Activated CD8-positive, alpha-beta T cell treated with anti-CD3 and anti-CD28 coated beads, Interleukin-2, amount 10 ng/mL, durations not matched to agents 7 days and 5 days (primary cell): ENCODE results near the gene GNAS-AS1. TPM values are rescaled to one million over a fixed set of nuclear protein-coding genes. Genes with fewer than 3 reads are reported as not detected.

ENCODE experiments used
- ATAC-seq: fragments of 150-1000 bp; cut with Tn5 transposase; one replicate; pipeline ENCODE4 v1.10.0; 2021; ENCODE audit warnings: moderate library complexity
- CTCF ChIA-PET: fragments of 350-600 bp; sonication (Branson Sonifier 250); formaldehyde crosslinking; loops from one replicate; lab custom pipeline; 2021; ENCODE audit warnings: antibody characterized with exemption; lab: Charles Lee
- POLR2A ChIA-PET: fragments of 350-600 bp; sonication (Branson Sonifier 250); formaldehyde crosslinking; loops from one replicate; lab custom pipeline; 2021; ENCODE audit warnings: antibody characterized with exemption; lab: Charles Lee
- DNase-seq: peaks from one replicate; pipeline ENCODE4 v3.0.0-alpha.2; 2020
- H3K27ac Mint-ChIP-seq: one replicate; pipeline ENCODE4 v1.8.0; 2021; ENCODE audit warnings: mild to moderate bottlenecking, mixed read lengths
- H3K27me3 Mint-ChIP-seq: one replicate; pipeline ENCODE4 v1.8.0; 2021; ENCODE audit warnings: low read depth, mixed read lengths
- H3K36me3 Mint-ChIP-seq: one replicate; pipeline ENCODE4 v1.8.0; 2021; ENCODE audit warnings: low read depth, mixed read lengths
- H3K4me1 Mint-ChIP-seq: one replicate; pipeline ENCODE4 v1.8.0; 2021; ENCODE audit warnings: low read depth, mixed read lengths
- H3K4me3 Mint-ChIP-seq: one replicate; pipeline ENCODE4 v1.8.0; 2021; ENCODE audit warnings: mild to moderate bottlenecking, mixed read lengths
- H3K9me3 Mint-ChIP-seq: one replicate; pipeline ENCODE4 v1.8.0; 2022; ENCODE audit warnings: mixed read lengths; ENCODE audit not compliant: insufficient read depth
- total RNA-seq, 2 experiments: library from RNA; stranded (reverse); gene quantifications; one replicate each; pipeline ENCODE4 v1.2.3, GENCODE V29; 2021

GNAS-AS1 gene
- total RNA-seq: 1 to 10 TPM; 1.3 to 2.0 TPM

GRCh38 chr20:58850693-58851174, at the start of gene GNAS-AS1:
Gene GNAS-AS1 (minus strand): TSS chr20:58850902.
- peaks cover 48% of the 10 kb centered on the region for H3K27me3 Mint-ChIP-seq
- POLR2A ChIA-PET: interaction anchor here (0.9 kb wide), 1 partner anchor 38 kb away, joined by 3 read pairs; no protein-coding TSS in a partner anchor
- H3K27ac Mint-ChIP-seq: no peak within 1 kb of the TSS
- H3K4me1 Mint-ChIP-seq: peaks cover 58% of the 10 kb centered on the region
- CTCF ChIA-PET: interaction anchor here (1.3 to 3.2 kb wide), 4 partner anchors 199 to 357 kb away, joined by 3 to 12 read pairs (median 8); partner anchors contain the start of gene STX16
- no peaks in the 10 kb centered on the region for H3K9me3 Mint-ChIP-seq
- no peaks in the 10 kb centered on the region for H3K36me3 Mint-ChIP-seq
- H3K4me3 Mint-ChIP-seq: peak within 1 kb of the TSS; percentile 80
- ATAC-seq: peak; percentile 79
- DNase-seq: peak; percentile 84

- CTCF ChIA-PET: interaction anchor here (0.9 kb wide), 1 partner anchor 307 kb away, joined by 3 read pairs; no protein-coding TSS in a partner anchor
- ATAC-seq: no peak
- peaks cover 64% of the 10 kb centered on the region for H3K4me1 Mint-ChIP-seq
- no peak overlapping the region for H3K27ac Mint-ChIP-seq
- POLR2A ChIA-PET: interaction anchor here (1.1 kb wide), 1 partner anchor 248 kb away, joined by 3 read pairs; no protein-coding TSS in a partner anchor
- H3K9me3 Mint-ChIP-seq: no peaks in the 10 kb centered on the region
- H3K27me3 Mint-ChIP-seq: no peaks in the 10 kb centered on the region
- DNase-seq: no peak
- no peak overlapping the region for H3K4me3 Mint-ChIP-seq
- H3K36me3 Mint-ChIP-seq: peaks cover 81% of the 10 kb centered on the region
Observed at GRCh38 chr20:58900397-58900796, 49.7 kb upstream of the GNAS-AS1 start.

DNA sequence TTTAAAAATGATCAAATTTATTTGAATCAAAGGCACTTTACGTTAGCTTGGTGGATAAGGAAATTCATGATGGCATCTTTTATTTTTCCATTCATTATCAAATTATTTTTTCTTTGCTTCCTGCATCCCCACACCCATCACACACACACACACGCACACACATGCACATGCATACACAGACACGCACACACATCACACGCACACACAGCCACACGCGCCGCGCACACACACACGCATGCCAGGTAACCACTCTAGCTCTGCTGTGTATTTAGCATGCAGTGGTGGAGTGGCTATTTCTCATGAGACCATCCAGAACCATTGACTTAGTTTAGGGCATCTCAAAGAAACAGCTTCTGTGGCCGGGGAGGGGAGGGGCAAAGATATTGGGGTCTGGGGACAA, 48.8 kb upstream of the GNAS-AS1 start:
- POLR2A ChIA-PET: no interaction called here

GRCh38 chr20:58898629-58899408, 48.1 kb upstream of the GNAS-AS1 start:
- no peak for DNase-seq
- Mint-ChIP-seq H3K36me3 (peaks cover 79% of the 10 kb centered on the region), H3K27me3 (no peaks in the 10 kb centered on the region), H3K27ac (no peak overlapping the region), H3K9me3 (no peaks in the 10 kb centered on the region), H3K4me1 (peaks cover 73% of the 10 kb centered on the region), H3K4me3 (no peak overlapping the region)
- POLR2A ChIA-PET: interaction anchor here (0.7 kb wide), 1 partner anchor 248 kb away, joined by 4 read pairs; the partner anchor contains the start of gene STX16
- no peak for ATAC-seq
- CTCF ChIA-PET: interaction anchor here (0.8 to 1.1 kb wide), 2 partner anchors 83 to 556 kb away, joined by 3 read pairs; no protein-coding TSS in a partner anchor

More for the DNA sequence above, 48.8 kb upstream of the GNAS-AS1 start:
- no peak overlapping the region for H3K4me3 Mint-ChIP-seq
- H3K36me3 Mint-ChIP-seq: peaks cover 81% of the 10 kb centered on the region
- H3K9me3 Mint-ChIP-seq: no peaks in the 10 kb centered on the region
- peaks cover 66% of the 10 kb centered on the region for H3K4me1 Mint-ChIP-seq
- CTCF ChIA-PET: no interaction called here
- no peaks in the 10 kb centered on the region for H3K27me3 Mint-ChIP-seq
- ATAC-seq (no peak), DNase-seq (no peak)
- no peak overlapping the region for H3K27ac Mint-ChIP-seq

GRCh38 chr20:58897488-58897887, 46.8 kb upstream of the GNAS-AS1 start:
- ChIA-PET CTCF (interaction anchor here (1.1 to 1.4 kb wide), 3 partner anchors 10 to 85 kb away, joined by 3 to 7 read pairs (median 3); no protein-coding TSS in a partner anchor), POLR2A (interaction anchor here (0.6 kb wide), 1 partner anchor 135 kb away, joined by 3 read pairs; the partner anchor contains the start of gene ATP5F1E)
- H3K36me3 Mint-ChIP-seq: peaks cover 80% of the 10 kb centered on the region
- DNase-seq (no peak), ATAC-seq (no peak)
- H3K27me3 Mint-ChIP-seq: no peaks in the 10 kb centered on the region
- peaks cover 69% of the 10 kb centered on the region for H3K4me1 Mint-ChIP-seq
- H3K9me3 Mint-ChIP-seq: no peaks in the 10 kb centered on the region
- H3K27ac Mint-ChIP-seq: peak overlapping the region; percentile 13
- no peak overlapping the region for H3K4me3 Mint-ChIP-seq

DNA sequence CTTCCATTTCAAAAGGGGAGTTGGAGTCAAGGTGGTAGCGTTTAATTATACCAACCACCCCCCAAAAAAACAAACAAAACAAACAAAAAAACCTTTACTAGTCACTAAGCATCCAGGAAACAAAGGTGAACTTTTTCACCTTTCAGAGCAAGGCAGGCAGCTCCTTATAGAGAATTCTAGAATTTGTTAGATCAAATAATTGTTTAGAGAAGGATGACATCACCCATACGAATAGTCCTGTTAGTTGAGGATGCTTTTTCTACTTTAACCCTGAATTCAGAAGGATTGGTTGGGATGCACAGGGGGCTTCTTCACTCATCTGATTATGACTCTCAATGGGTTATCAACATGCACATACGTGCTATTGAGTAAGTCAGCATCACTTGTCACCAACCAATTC, 46.1 kb upstream of the GNAS-AS1 start:
- no peak overlapping the region for H3K4me3 Mint-ChIP-seq
- H3K27ac Mint-ChIP-seq: peak overlapping the region; percentile 5
- DNase-seq (no peak), ATAC-seq (no peak)
- peaks cover 77% of the 10 kb centered on the region for H3K36me3 Mint-ChIP-seq
- peaks cover 65% of the 10 kb centered on the region for H3K4me1 Mint-ChIP-seq
- POLR2A ChIA-PET: no interaction called here
- CTCF ChIA-PET: interaction anchor here (1.1 to 1.4 kb wide), 2 partner anchors 11 to 27 kb away, joined by 3 to 7 read pairs; no protein-coding TSS in a partner anchor
- no peaks in the 10 kb centered on the region for H3K9me3 Mint-ChIP-seq
- no peaks in the 10 kb centered on the region for H3K27me3 Mint-ChIP-seq

DNA sequence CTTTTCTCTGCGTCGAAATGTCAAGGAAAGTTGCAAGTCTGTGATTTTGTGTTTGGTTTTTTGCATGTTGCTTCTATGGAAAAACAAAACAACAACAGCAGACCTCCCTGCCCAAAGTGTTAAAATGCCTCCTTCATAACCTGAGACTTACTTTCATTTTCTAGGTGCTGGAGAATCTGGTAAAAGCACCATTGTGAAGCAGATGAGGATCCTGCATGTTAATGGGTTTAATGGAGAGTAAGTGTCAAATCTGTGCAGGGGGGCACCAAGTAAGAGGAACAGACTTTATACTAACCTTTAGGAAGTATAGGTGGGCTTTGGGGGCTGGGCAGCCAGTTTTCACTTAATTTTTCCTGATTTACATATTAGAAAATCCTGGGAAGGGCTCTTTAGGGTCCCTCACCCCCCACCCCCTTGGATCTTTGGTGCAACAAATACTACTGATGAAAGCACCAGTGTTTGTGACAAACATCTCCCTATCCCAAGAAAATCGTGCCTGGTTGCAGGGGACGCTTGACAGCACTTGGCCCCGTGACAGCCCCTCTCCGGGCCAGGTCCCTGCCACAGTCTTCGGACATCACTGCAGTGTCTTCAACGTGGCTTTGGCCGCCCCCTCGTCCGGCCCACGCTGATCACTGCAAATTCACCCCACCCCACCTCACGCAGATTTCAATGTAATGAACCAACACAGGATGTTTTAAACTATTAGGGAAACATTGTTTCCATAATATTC, 44.9 kb upstream of the GNAS-AS1 start:
- DNase-seq: no peak
- POLR2A ChIA-PET: no interaction called here
- peak overlapping the region; percentile 67 for H3K27ac Mint-ChIP-seq
- peaks cover 75% of the 10 kb centered on the region for H3K36me3 Mint-ChIP-seq
- H3K4me1 Mint-ChIP-seq: peaks cover 61% of the 10 kb centered on the region
- no peaks in the 10 kb centered on the region for H3K27me3 Mint-ChIP-seq
- CTCF ChIA-PET: no interaction called here
- no peak for ATAC-seq
- H3K9me3 Mint-ChIP-seq: no peaks in the 10 kb centered on the region
- H3K4me3 Mint-ChIP-seq: peak overlapping the region; percentile 82

GRCh38 chr20:58894652-58895447, 44.1 kb upstream of the GNAS-AS1 start:
- ChIA-PET CTCF (no interaction called here), POLR2A (no interaction called here)
- Mint-ChIP-seq H3K27ac (peak overlapping the region; percentile 67), H3K9me3 (no peaks in the 10 kb centered on the region), H3K36me3 (peaks cover 68% of the 10 kb centered on the region), H3K4me1 (peaks cover 56% of the 10 kb centered on the region), H3K4me3 (peak overlapping the region; percentile 82), H3K27me3 (no peaks in the 10 kb centered on the region)
- DNase-seq (no peak), ATAC-seq (no peak)

DNA sequence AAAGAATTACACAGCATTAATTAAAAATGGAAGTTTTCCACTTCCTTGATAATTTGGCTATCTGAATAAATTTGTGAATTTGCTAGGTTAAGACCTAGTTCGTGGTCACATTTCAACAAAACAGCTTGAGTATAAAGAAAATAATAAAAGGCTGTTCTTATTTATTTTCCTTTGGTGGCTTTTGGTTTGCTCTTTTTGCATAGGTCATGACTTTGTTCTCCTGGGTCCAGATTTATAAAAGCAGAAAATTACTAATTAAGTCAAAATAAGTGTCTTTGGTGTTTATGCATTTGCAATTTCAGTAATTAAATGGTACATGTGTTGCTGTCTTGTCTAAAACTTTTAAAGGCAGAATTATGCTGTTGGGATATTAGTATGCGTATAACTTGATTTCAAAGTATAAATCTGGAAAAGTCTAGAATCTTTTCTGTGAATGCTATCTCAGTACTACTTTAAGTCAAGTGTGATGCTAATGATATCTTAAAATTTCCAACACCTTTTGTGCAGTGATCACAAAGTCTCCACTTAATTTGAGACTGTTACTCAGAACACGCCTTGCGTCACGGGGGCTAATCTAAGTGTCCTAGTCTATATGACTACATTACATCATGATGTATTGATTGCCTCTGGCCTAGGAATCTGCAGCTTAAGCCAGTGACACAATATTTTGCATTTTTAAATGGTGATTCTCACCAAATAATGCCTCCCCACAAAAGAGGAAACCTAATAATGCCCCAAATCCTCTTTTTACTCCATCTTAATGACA, 42.8 kb upstream of the GNAS-AS1 start:
- H3K9me3 Mint-ChIP-seq: no peaks in the 10 kb centered on the region
- peak overlapping the region; percentile 79 for H3K27ac Mint-ChIP-seq
- peaks cover 49% of the 10 kb centered on the region for H3K4me1 Mint-ChIP-seq
- DNase-seq (peak; percentile 47), ATAC-seq (no peak)
- H3K4me3 Mint-ChIP-seq: peak overlapping the region; percentile 82
- ChIA-PET POLR2A (interaction anchor here (0.6 to 1.6 kb wide), 2 partner anchors 89 to 571 kb away, joined by 3 read pairs; no protein-coding TSS in a partner anchor), CTCF (no interaction called here)
- no peaks in the 10 kb centered on the region for H3K27me3 Mint-ChIP-seq
- peaks cover 55% of the 10 kb centered on the region for H3K36me3 Mint-ChIP-seq

- ATAC-seq: no peak
- Mint-ChIP-seq H3K27me3 (no peaks in the 10 kb centered on the region), H3K4me1 (peaks cover 49% of the 10 kb centered on the region), H3K27ac (peak overlapping the region; percentile 99), H3K36me3 (peaks cover 51% of the 10 kb centered on the region), H3K4me3 (peak overlapping the region; percentile 82), H3K9me3 (no peaks in the 10 kb centered on the region)
- ChIA-PET POLR2A (interaction anchor here (0.6 to 1.6 kb wide), 2 partner anchors 90 to 570 kb away, joined by 3 read pairs; no protein-coding TSS in a partner anchor), CTCF (no interaction called here)
- DNase-seq: no peak
Observed at GRCh38 chr20:58892932-58893224, 42.2 kb upstream of the GNAS-AS1 start.
